Keratinocyte (primary cell): ENCODE data around the gene PPIP5K2. TPM values are rescaled to one million over a fixed set of nuclear protein-coding genes. Genes with fewer than 3 reads are reported as not detected.

ENCODE experiments used
- DNase-seq: peaks from one replicate; pipeline ENCODE4 v3.0.0-alpha.2; 2011; ENCODE audit warnings: low read depth, missing footprints, low spot score
- FAIRE-seq: peaks from 2 replicates; lab custom pipeline; 2011; peaks lifted over from hg19 to GRCh38; lab: Jason Lieb, UNC
- H2AFZ ChIP-seq: 2 replicates; pipeline ENCODE4 v1.6.0; 2012; ENCODE audit warnings: low read length, control low read depth, inconsistent platforms; ENCODE audit not compliant: control insufficient read depth
- H3K27ac ChIP-seq: 2 replicates; pipeline ENCODE4 v1.5.1; 2011; ENCODE audit warnings: low read length; ENCODE audit not compliant: control insufficient read depth, insufficient read depth
- H3K27me3 ChIP-seq: 3 replicates; pipeline ENCODE4 v1.6.0; 2011; ENCODE audit warnings: low read length; ENCODE audit not compliant: control insufficient read depth, insufficient read depth; ENCODE audit errors: extremely low read depth
- H3K36me3 ChIP-seq, 2 experiments: 2 replicates in 1 of 2; 3 replicates in 1 of 2; pipeline ENCODE4 v1.5.1; 2011; ENCODE audit warnings: low read length in 2 of 2, mild to moderate bottlenecking in 1 of 2; ENCODE audit not compliant: control insufficient read depth in 2 of 2, insufficient read depth in 2 of 2; ENCODE audit errors: extremely low read depth in 1 of 2
- H3K4me1 ChIP-seq: 3 replicates; pipeline ENCODE4 v1.5.1; 2011; ENCODE audit warnings: low read length; ENCODE audit not compliant: control insufficient read depth, insufficient read depth; ENCODE audit errors: extremely low read depth
- H3K4me2 ChIP-seq: 3 replicates; pipeline ENCODE4 v1.6.0; 2011; ENCODE audit warnings: low read depth, low read length; ENCODE audit not compliant: control insufficient read depth, insufficient read depth; ENCODE audit errors: extremely low read depth
- H3K4me3 ChIP-seq, 3 experiments: fragments of 200-600 bp in 1 of 3; sonication (generic) in 1 of 3; 2 replicates in 2 of 3; 3 replicates in 1 of 3; pipeline ENCODE4 v1.5.1; 2011 to 2016; ENCODE audit warnings: low read length in 3 of 3, mild to moderate bottlenecking in 3 of 3, control low read depth in 2 of 3, inconsistent platforms in 1 of 3, low read depth in 1 of 3, mixed read lengths in 1 of 3, mixed run types in 1 of 3, moderate library complexity in 1 of 3; ENCODE audit not compliant: control insufficient read depth in 2 of 3, insufficient read depth in 2 of 3; ENCODE audit errors: extremely low read depth in 1 of 3
- H3K79me2 ChIP-seq: 2 replicates; pipeline ENCODE4 v1.6.0; 2012; ENCODE audit warnings: low read length; ENCODE audit not compliant: control insufficient read depth, insufficient read depth
- H3K9ac ChIP-seq: 3 replicates; pipeline ENCODE4 v1.6.0; 2011; ENCODE audit warnings: low read length; ENCODE audit not compliant: control insufficient read depth, insufficient read depth; ENCODE audit errors: extremely low read depth
- H3K9me1 ChIP-seq: 3 replicates; pipeline ENCODE4 v1.6.0; 2011; ENCODE audit warnings: low read length; ENCODE audit not compliant: control insufficient read depth, insufficient read depth; ENCODE audit errors: extremely low read depth
- H3K9me3 ChIP-seq: 2 replicates; pipeline ENCODE4 v1.5.1; 2012; ENCODE audit warnings: low read depth, low read length; ENCODE audit not compliant: control insufficient read depth
- H4K20me1 ChIP-seq: 3 replicates; pipeline ENCODE4 v1.6.0; 2011; ENCODE audit warnings: low read length; ENCODE audit not compliant: control insufficient read depth, insufficient read depth; ENCODE audit errors: extremely low read depth
- CTCF ChIP-seq, 3 experiments: IDR thresholded peaks in 1 of 3; conservative IDR thresholded peaks in 1 of 3; optimal IDR thresholded peaks in 1 of 3; 2 replicates in 2 of 3; 3 replicates in 1 of 3; pipeline versions ENCODE3 to v1.5.1; 2011; ENCODE audit warnings: low read length in 3 of 3, mild to moderate bottlenecking in 3 of 3, moderate library complexity in 2 of 3, control low read depth in 1 of 3, inconsistent platforms in 1 of 3; ENCODE audit not compliant: insufficient read depth in 2 of 3; ENCODE audit errors: extremely low read depth in 1 of 3
- EZH2 ChIP-seq: IDR thresholded peaks from one replicate; pipeline ENCODE4 v1.6.1; 2012; ENCODE audit warnings: inconsistent platforms, mild to moderate bottlenecking, low read length, moderate library complexity
- dilution Hi-C: fragments of 300-500 bp; cut with MboI; formaldehyde crosslinking; loops from one replicate; pipeline ENCODE4 v1.7.0; 2020; ENCODE audit warnings: low sequenced_read_pairs; ENCODE audit not compliant: extremely low pct_ligation_motif_present
- polyA plus RNA-seq, 5 experiments: library from polyadenylated mRNA; depleted of rRNA in 3 of 5; stranded (reverse) in 3 of 5; stranded (forward) in 1 of 5; unstranded in 1 of 5; fragments of >200 nt; gene quantifications; 1 replicate in 1 of 5; 2 replicates in 3 of 5; 3 replicates in 1 of 5; pipeline versions ENCODE4 v1.2.1 to v1.2.3, GENCODE V29; 2011 to 2012; ENCODE audit warnings: missing spikeins in 2 of 5, low read depth in 1 of 5, low replicate concordance in 1 of 5

The PPIP5K2 gene
- polyA plus RNA-seq, 1 donor (not counting 4 experiments of a cell fraction or from before 2014, with no cell fraction given): 27.8 TPM

- no peaks in the 10 kb centered on the region for H4K20me1 ChIP-seq
- no peaks in the 10 kb centered on the region for H3K9me1 ChIP-seq
- no peaks in the 10 kb centered on the region for H3K27me3 ChIP-seq
- H3K4me3 ChIP-seq: no peak overlapping the region
- no peak overlapping the region for H3K4me2 ChIP-seq
- H2AFZ ChIP-seq: no peak overlapping the region
- TF ChIP-seq CTCF (optimal IDR thresholded peaks at IDR 0.05 in 1 of 3, IDR thresholded peaks at IDR 0.05 in 1 of 3, conservative IDR thresholded peaks at IDR 0.05 in 1 of 3; ENCODE audit: extremely low read depth in 1 of 3, insufficient read depth in 2 of 3, low read length in 3 of 3) (no peak), EZH2 (no peak)
- no peaks in the 10 kb centered on the region for H3K9me3 ChIP-seq
- H3K36me3 ChIP-seq: no peaks in the 10 kb centered on the region
- H3K27ac ChIP-seq: no peak overlapping the region
- peaks cover 9% of the 10 kb centered on the region for H3K79me2 ChIP-seq
- H3K4me1 ChIP-seq: peaks cover under 1% of the 10 kb centered on the region
- no peak for DNase-seq
- FAIRE-seq: no peak
- no peak overlapping the region for H3K9ac ChIP-seq
- dilution Hi-C loops: no loop called here
Observed at GRCh38 chr5:103254921-103255320, 134.8 kb downstream of the PPIP5K2 start.

- Histone ChIP-seq H3K4me1 (peaks cover 4% of the 10 kb centered on the region), H3K4me3 (no peak overlapping the region), H3K36me3 (no peaks in the 10 kb centered on the region), H3K79me2 (peaks cover 16% of the 10 kb centered on the region), H3K9ac (no peak overlapping the region), H3K4me2 (no peak overlapping the region), H3K9me3 (no peaks in the 10 kb centered on the region), H2AFZ (no peak overlapping the region), H3K9me1 (no peaks in the 10 kb centered on the region), H3K27ac (no peak overlapping the region), H3K27me3 (no peaks in the 10 kb centered on the region), H4K20me1 (no peaks in the 10 kb centered on the region)
- DNase-seq (no peak), FAIRE-seq (no peak)
- dilution Hi-C loops: no loop called here
- TF ChIP-seq EZH2: no peak
- TF ChIP-seq CTCF (optimal IDR thresholded peaks at IDR 0.05 in 1 of 3, IDR thresholded peaks at IDR 0.05 in 1 of 3, conservative IDR thresholded peaks at IDR 0.05 in 1 of 3; ENCODE audit: extremely low read depth in 1 of 3, insufficient read depth in 2 of 3, low read length in 3 of 3): no peak
Observed at GRCh38 chr5:103255691-103256090, 135.6 kb downstream of the PPIP5K2 start.
